Mesenchymal stem cell (in vitro differentiated cells and primary cell): ENCODE data around the gene BUD31.
A peak's percentile ranks its signal among the peaks of the same experiment; 100 is the strongest.

Experiments used
- DNase-seq: peaks from one replicate; pipeline ENCODE4 v3.0.0-alpha.2; 2013
- H2AFZ ChIP-seq: one replicate; pipeline ENCODE4 v1.6.1; 2013; ENCODE audit warnings: low read depth, mild to moderate bottlenecking, control low read depth, inconsistent platforms, low read length, moderate library complexity
- H2AK5ac ChIP-seq: 2 replicates; pipeline ENCODE4 v1.6.1; 2013; ENCODE audit warnings: low read length, moderate library complexity, mild to moderate bottlenecking, inconsistent platforms; ENCODE audit not compliant: severe bottlenecking
- H2BK120ac ChIP-seq: one replicate; pipeline ENCODE4 v1.6.1; 2013; ENCODE audit warnings: low read depth, mild to moderate bottlenecking, inconsistent platforms, low read length, moderate library complexity
- H2BK12ac ChIP-seq, 2 experiments: one replicate each; pipeline ENCODE4 v1.6.1; 2013; ENCODE audit warnings: inconsistent platforms in 2 of 2, low read length in 2 of 2, mild to moderate bottlenecking in 2 of 2, moderate library complexity in 2 of 2, control low read depth in 1 of 2
- H2BK15ac ChIP-seq: one replicate; pipeline ENCODE4 v1.6.1; 2013; ENCODE audit warnings: mild to moderate bottlenecking, low read depth, inconsistent platforms; ENCODE audit not compliant: poor library complexity, severe bottlenecking
- H2BK5ac ChIP-seq: 2 replicates; pipeline ENCODE4 v1.6.1; 2013; ENCODE audit warnings: low read depth, mild to moderate bottlenecking, low read length, control low read depth, inconsistent platforms; ENCODE audit not compliant: poor library complexity, severe bottlenecking
- H3K14ac ChIP-seq, 2 experiments: one replicate each; pipeline ENCODE4 v1.6.1; 2013; ENCODE audit warnings: inconsistent platforms in 2 of 2, low read length in 2 of 2, control low read depth in 1 of 2, mild to moderate bottlenecking in 1 of 2, moderate library complexity in 1 of 2
- H3K18ac ChIP-seq, 2 experiments: one replicate each; pipeline ENCODE4 v1.6.1; 2013; ENCODE audit warnings: inconsistent platforms in 2 of 2, low read length in 2 of 2, control low read depth in 1 of 2, low read depth in 1 of 2, mild to moderate bottlenecking in 1 of 2
- H3K23ac ChIP-seq, 2 experiments: one replicate each; pipeline ENCODE4 v1.6.1; 2013; ENCODE audit warnings: inconsistent platforms in 2 of 2, low read length in 2 of 2, mild to moderate bottlenecking in 2 of 2, moderate library complexity in 2 of 2, control low read depth in 1 of 2
- H3K27ac ChIP-seq: 2 replicates; pipeline ENCODE4 v1.5.1; 2013; ENCODE audit warnings: mild to moderate bottlenecking, moderate library complexity, low read length, control low read depth, inconsistent platforms; ENCODE audit not compliant: poor library complexity, severe bottlenecking
- H3K27me3 ChIP-seq, 2 experiments: 2 replicates each; pipeline versions ENCODE4 v1.6.1 to v1.7.0; 2013; ENCODE audit warnings: low read length in 2 of 2, mild to moderate bottlenecking in 2 of 2, moderate library complexity in 2 of 2, control low read depth in 1 of 2, inconsistent platforms in 1 of 2; ENCODE audit not compliant: control insufficient read depth in 1 of 2, insufficient read depth in 1 of 2
- H3K36me3 ChIP-seq, 2 experiments: 2 replicates each; pipeline versions ENCODE4 v1.6.1 to v1.7.0; 2013; ENCODE audit warnings: low read length in 2 of 2, control low read depth in 1 of 2, inconsistent platforms in 1 of 2, low read depth in 1 of 2, mild to moderate bottlenecking in 1 of 2; ENCODE audit not compliant: insufficient read depth in 2 of 2, control insufficient read depth in 1 of 2
- H3K4ac ChIP-seq, 2 experiments: one replicate each; pipeline ENCODE4 v1.6.1; 2013; ENCODE audit warnings: inconsistent platforms in 2 of 2, low read length in 2 of 2, mild to moderate bottlenecking in 2 of 2, moderate library complexity in 2 of 2, control low read depth in 1 of 2, low read depth in 1 of 2
- H3K4me1 ChIP-seq: 2 replicates; pipeline ENCODE4 v1.6.1; 2013; ENCODE audit warnings: low read depth, low read length, control low read depth; ENCODE audit not compliant: control insufficient read depth, insufficient read depth
- H3K4me2 ChIP-seq: 2 replicates; pipeline ENCODE4 v1.6.1; 2013; ENCODE audit warnings: low read length, mild to moderate bottlenecking, inconsistent platforms; ENCODE audit not compliant: poor library complexity, severe bottlenecking
- H3K4me3 ChIP-seq, 2 experiments: 2 replicates each; pipeline versions ENCODE4 v1.5.1 to v1.7.0; 2013; ENCODE audit warnings: low read length in 2 of 2, mild to moderate bottlenecking in 2 of 2, control low read depth in 1 of 2, low read depth in 1 of 2; ENCODE audit not compliant: insufficient read depth in 1 of 2
- H3K79me1 ChIP-seq: replicated peaks from 2 replicates; pipeline ENCODE4 v1.6.1; 2013; ENCODE audit warnings: mild to moderate bottlenecking, control low read depth, low read length, inconsistent platforms; ENCODE audit not compliant: poor library complexity, severe bottlenecking
- H3K9ac ChIP-seq: 2 replicates; pipeline ENCODE4 v1.7.0; 2013; ENCODE audit warnings: mild to moderate bottlenecking, low read length, moderate library complexity
- H3K9me3 ChIP-seq: 2 replicates; pipeline ENCODE4 v1.7.0; 2013; ENCODE audit warnings: mild to moderate bottlenecking, low read length; ENCODE audit not compliant: control insufficient read depth
- H4K8ac ChIP-seq: one replicate; pipeline ENCODE4 v1.6.1; 2013; ENCODE audit warnings: inconsistent platforms, mild to moderate bottlenecking, low read length, moderate library complexity
- H4K91ac ChIP-seq: one replicate; pipeline ENCODE4 v1.6.1; 2013; ENCODE audit warnings: mild to moderate bottlenecking, low read length, inconsistent platforms
- WGBS: methylation state at CpG from one replicate; pipeline ENCODE4 v1.1.7; 2013; ENCODE audit warnings: mixed read lengths; 5-methylcytosine and 5-hydroxymethylcytosine counted together

Gene BUD31

DNA sequence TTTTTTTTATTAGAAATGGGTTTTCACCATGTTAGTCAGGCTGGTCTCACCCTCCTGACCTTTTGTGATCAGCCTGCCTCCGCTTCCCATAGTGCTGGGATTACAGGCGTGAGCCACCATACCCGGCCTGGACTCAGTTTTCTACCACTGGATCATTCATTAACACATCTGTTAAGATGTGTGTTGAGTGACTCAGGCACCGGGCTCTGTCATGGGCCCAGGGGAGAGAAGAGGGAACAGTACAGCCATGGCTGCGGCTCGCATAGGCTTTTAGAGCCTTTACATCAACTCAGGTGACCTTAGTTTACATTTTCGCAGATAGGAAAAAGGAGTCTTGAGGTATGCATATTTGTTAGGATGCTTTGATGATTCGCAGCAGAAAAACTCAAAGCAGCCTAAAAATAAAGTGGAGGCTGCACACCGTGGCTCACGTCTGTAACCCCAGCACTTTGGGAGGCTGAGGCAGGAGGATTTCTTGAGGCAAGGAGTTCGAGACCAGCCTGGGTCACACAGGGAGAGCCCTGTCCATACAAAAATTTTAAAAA lies 37.3 kb upstream of the BUD31 start:
- Histone ChIP-seq H2BK12ac (no peak overlapping the region), H3K18ac (no peak overlapping the region), H3K4ac (no peak overlapping the region), H3K4me1 (peaks cover 24% of the 10 kb centered on the region), H4K8ac (no peak overlapping the region), H3K4me3 (no peak overlapping the region), H2AFZ (no peak overlapping the region), H3K27me3 (no peaks in the 10 kb centered on the region), H3K36me3 (peaks cover 16 to 27% of the 10 kb centered on the region in 2 experiments), H2BK15ac (no peak overlapping the region), H2BK120ac (no peak overlapping the region), H3K14ac (no peak overlapping the region), H3K4me2 (no peak overlapping the region), H3K27ac (peak overlapping the region; percentile 23), H3K9me3 (no peaks in the 10 kb centered on the region), H4K91ac (no peak overlapping the region), H3K23ac (no peak overlapping the region), H2AK5ac (no peak overlapping the region), H2BK5ac (no peak overlapping the region), H3K9ac (no peak overlapping the region), H3K79me1 (peaks cover 14% of the 10 kb centered on the region)
- DNase-seq, result no peak
- 68% methylated on average over 10 of the region's 11 CpGs for WGBS

DNA sequence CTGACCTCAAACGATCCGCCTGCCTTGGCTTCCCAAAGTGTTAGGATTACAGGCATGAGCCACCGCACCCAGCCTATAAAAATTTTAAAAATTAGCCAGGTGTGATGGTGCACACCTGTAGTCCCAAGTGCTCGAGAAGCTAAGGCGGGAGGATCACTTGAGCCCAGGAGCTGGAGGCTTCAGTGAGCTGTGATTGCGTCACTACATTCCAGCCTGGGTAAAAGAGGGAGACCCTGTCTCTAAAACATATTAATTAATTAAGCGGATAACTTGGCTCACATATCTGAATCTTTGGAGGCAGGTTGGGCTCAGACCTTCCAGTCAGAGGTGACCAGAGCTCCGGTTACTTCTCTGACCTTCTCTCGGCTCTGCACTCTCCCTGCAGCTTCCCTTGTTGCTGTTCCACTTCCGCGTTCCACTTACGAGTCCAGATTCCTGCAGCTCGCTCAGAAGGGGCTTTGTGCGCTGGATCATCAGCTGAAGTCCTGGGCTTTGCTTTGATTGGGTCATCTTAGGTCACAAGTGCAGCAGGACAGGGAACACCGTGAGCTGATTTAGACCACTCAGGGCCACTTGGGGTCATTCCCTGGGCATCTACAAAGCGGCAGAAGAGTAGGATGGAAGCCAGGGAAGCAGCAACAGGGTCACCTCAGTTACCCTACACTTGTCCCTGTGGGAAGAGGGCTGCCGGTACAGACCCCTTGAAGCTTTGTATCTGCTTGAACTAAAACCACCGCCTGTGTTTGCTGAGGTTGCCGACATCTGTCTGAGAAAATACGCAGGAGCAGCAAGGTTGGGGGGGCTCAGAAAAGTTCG lies 36.3 kb upstream of the BUD31 start:
- peak overlapping the region in 1 of 2 experiments; percentile 31 for H3K4ac ChIP-seq
- H3K36me3 ChIP-seq, result peaks cover 13 to 22% of the 10 kb centered on the region in 2 experiments
- H3K18ac ChIP-seq, result peak overlapping the region in 1 of 2 experiments; percentile 1
- peak overlapping the region; percentile 7 for H4K91ac ChIP-seq
- peak overlapping the region; percentile 27 for H2AK5ac ChIP-seq
- no peak overlapping the region for H3K23ac ChIP-seq
- no peaks in the 10 kb centered on the region for H3K27me3 ChIP-seq
- no peak overlapping the region for H2BK12ac ChIP-seq
- H2BK15ac ChIP-seq, result peak overlapping the region; percentile 49
- H3K4me3 ChIP-seq, result peak overlapping the region in 1 of 2 experiments; percentile 23
- H3K14ac ChIP-seq, result no peak overlapping the region
- H2AFZ ChIP-seq, result no peak overlapping the region
- peaks cover 6% of the 10 kb centered on the region for H3K79me1 ChIP-seq
- H3K4me1 ChIP-seq, result peaks cover 24% of the 10 kb centered on the region
- no peak overlapping the region for H2BK120ac ChIP-seq
- no peak overlapping the region for H2BK5ac ChIP-seq
- H3K9ac ChIP-seq, result peak overlapping the region; percentile 14
- peak overlapping the region; percentile 88 for H4K8ac ChIP-seq
- no peaks in the 10 kb centered on the region for H3K9me3 ChIP-seq
- no peak overlapping the region for H3K4me2 ChIP-seq
- WGBS, result 68% methylated on average over 20 of the region's 21 CpGs
- peak overlapping the region; percentile 31 for H3K27ac ChIP-seq
- peak; percentile 57 for DNase-seq

DNA sequence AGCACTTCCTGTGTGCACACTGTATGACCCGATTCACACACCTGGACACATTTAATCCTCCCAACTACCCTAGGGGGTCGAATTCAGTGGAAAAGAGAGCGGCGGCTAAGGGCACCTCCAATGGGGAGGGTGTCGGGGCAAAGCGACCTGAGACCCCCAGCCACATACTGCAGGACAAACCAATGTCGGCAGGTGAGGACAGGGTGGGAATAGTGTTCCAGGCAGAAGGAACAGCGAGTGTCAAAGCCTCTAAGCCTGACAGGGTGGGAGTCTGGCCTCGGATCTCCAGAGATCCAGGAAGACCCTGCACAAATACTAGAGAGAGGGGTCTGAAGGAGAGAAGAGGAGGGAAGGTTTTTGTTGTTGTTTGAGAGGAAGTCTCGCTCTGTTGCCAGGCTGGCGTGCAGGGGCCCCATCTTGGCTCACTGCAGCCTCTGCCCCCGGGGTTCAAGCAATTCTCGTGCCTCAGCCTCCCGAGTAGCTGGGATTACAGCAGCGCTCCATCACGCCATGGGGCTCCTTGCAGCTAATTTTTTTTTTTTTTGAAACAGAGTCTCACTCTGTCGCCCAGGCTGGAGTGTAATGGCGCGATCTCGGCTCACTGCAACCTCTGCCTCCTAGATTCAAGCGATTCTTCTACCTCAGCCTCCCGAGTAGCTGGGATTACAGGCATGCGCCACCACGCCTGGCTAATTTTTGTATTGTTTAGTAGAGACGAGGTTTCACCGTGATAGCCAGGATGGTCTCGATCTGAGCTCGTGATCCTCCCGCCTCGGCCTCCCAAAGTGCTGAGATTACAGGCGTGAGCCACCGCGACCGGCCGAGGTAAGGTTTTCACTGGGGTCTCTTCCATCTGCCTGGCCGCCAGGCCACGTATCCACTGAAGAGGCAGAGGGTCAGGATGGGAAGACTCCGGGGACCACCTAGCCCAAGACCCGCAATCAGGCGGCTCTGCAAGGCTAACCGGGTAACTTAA lies 35.4 kb upstream of the BUD31 start:
- Histone ChIP-seq H2BK5ac (no peak overlapping the region), H3K4ac (peak overlapping the region; percentile 71 to 94), H2AK5ac (peak overlapping the region; percentile 65), H3K4me2 (peak overlapping the region; percentile 98), H3K27ac (peak overlapping the region; percentile 31), H3K36me3 (peaks cover 19 to 30% of the 10 kb centered on the region in 2 experiments), H2BK120ac (no peak overlapping the region), H3K79me1 (peaks cover 6% of the 10 kb centered on the region), H3K4me1 (peaks cover 24% of the 10 kb centered on the region), H4K91ac (no peak overlapping the region), H3K9me3 (no peaks in the 10 kb centered on the region), H3K18ac (peak overlapping the region; percentile 77 to 94), H2AFZ (peak overlapping the region; percentile 78), H3K23ac (no peak overlapping the region), H3K14ac (no peak overlapping the region), H2BK15ac (no peak overlapping the region), H3K9ac (peak overlapping the region; percentile 82), H3K27me3 (no peaks in the 10 kb centered on the region), H4K8ac (peak overlapping the region; percentile 93), H3K4me3 (peak overlapping the region; percentile 84 to 89), H2BK12ac (peak overlapping the region in 1 of 2 experiments; percentile 45)
- DNase-seq, result no peak
- 89% methylated on average over 40 of the region's 41 CpGs for WGBS
